Measurements from ENCODE around the gene FCRL1.

FCRL1 gene

GRCh38 chr1:157844089-157844830 lies 24.3 kb upstream of the FCRL1 start:
- DNase-seq (ENCODE audit: low read depth): no peak
- TF ChIP-seq CTCF (IDR thresholded peaks at IDR 0.05; ENCODE audit: low read length, missing control alignments): no peak
- no peak overlapping the region for H3K4me3 ChIP-seq (replicated peaks; ENCODE audit: low read depth, low read length)

GRCh38 chr1:157842939-157843338 lies 23.0 kb upstream of the FCRL1 start:
- H3K4me3 ChIP-seq (replicated peaks; ENCODE audit: low read depth, low read length): no peak overlapping the region
- TF ChIP-seq CTCF (IDR thresholded peaks at IDR 0.05; ENCODE audit: low read length, missing control alignments): no peak
- DNase-seq (ENCODE audit: low read depth): no peak

- TF ChIP-seq CTCF (IDR thresholded peaks at IDR 0.05; ENCODE audit: low read length, missing control alignments): no peak
- H3K4me3 ChIP-seq (replicated peaks; ENCODE audit: low read depth, low read length): no peak within 1 kb of the TSS
- DNase-seq (ENCODE audit: low read depth): no peak
These were observed 21.8 kb upstream of the FCRL1 start, which contains the start of gene CD5L for GRCh38 chr1:157841708-157842107. Gene CD5L, minus strand, starts transcription at chr1:157841808. Its CDS starts 107 bp downstream, at chr1:157841701.

GRCh38 chr1:157838966-157839365 lies 19.0 kb upstream of the FCRL1 start:
- no peak overlapping the region for H3K4me3 ChIP-seq (replicated peaks; ENCODE audit: low read depth, low read length)
- TF ChIP-seq CTCF (IDR thresholded peaks at IDR 0.05; ENCODE audit: low read length, missing control alignments): no peak
- no peak for DNase-seq (ENCODE audit: low read depth)

- DNase-seq (ENCODE audit: low read depth): no peak
- no peak overlapping the region for H3K4me3 ChIP-seq (replicated peaks; ENCODE audit: low read depth, low read length)
- TF ChIP-seq CTCF (IDR thresholded peaks at IDR 0.05; ENCODE audit: low read length, missing control alignments): no peak
These were observed 14.5 kb upstream of the FCRL1 start for GRCh38 chr1:157834430-157834829.

GRCh38 chr1:157833145-157833544 lies 13.2 kb upstream of the FCRL1 start:
- no peak overlapping the region for H3K4me3 ChIP-seq (replicated peaks; ENCODE audit: low read depth, low read length)
- no peak for TF ChIP-seq CTCF (IDR thresholded peaks at IDR 0.05; ENCODE audit: low read length, missing control alignments)
- no peak for DNase-seq (ENCODE audit: low read depth)
